ENCODE measurements around the gene MXRA7.
"Not testable (repeated sequence)": the region's sequence is repeated elsewhere in the genome, so short reads cannot be mapped to it uniquely, and the experiment has no call there.

MXRA7 gene

GRCh38 chr17:76715496-76715830, 4.7 kb upstream of the MXRA7 start:
- DNase-seq = no peak

DNA sequence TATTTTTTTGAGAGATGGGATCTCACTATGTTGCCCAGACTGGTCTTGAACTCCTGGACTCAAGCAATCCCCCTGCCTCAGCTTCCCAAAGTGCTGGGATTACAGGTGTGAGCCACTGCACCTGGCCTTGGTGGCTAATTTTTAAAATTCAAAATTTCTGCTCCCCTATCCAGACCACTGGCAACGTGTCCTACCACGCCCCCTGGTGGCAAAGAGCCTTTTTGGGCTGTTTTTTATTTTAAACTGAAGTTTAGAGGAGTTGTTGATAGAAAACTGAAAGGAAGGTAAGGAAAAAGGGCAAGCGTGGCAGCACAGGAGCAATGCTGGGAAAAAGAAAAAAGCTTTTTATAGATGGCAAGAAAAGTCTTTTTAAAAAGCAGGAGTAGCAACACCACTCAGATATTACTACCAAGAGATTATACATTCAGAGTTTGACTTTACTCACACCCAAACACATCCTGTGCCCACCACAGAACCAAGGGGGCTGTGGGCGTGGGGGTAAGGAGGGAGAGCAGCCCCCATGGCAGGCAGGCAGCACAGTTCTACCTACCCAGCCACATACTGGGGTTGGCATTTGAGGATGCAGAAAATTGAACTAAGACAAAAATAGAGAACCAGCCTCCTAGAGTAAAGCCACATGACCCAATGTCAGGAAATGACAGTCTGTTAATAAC, 4.2 kb upstream of the MXRA7 start:
- peak; percentile 57 to 73 for DNase-seq

GRCh38 chr17:76714336-76714735, 3.6 kb upstream of the MXRA7 start:
- no peak for DNase-seq

GRCh38 chr17:76713765-76714164, 3.0 kb upstream of the MXRA7 start:
- no peak for DNase-seq

DNA sequence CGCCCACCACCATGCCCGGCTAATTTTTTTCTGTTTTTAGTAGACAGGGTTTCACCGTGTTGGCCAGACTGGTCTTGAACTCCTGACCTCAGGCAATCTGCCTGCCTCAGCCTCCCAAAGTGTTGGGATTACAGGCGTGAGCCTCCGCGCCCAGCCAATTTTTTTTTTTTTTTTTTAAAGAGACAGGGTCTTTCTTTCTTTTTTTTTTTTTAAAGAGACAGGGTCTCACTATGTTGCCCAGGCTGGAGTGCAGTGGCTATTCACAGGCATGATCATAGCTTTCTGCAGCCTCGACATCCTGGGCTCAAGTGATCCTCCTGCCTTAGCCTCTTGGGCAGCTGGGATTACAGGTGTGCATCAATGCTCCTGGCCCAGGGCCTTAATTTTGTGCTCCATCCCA, 1.6 kb upstream of the MXRA7 start:
- not testable (repeated sequence) for DNase-seq

- DNase-seq = not testable (repeated sequence)
These were observed 558 bp downstream of the MXRA7 start for GRCh38 chr17:76709951-76710862.

DNA sequence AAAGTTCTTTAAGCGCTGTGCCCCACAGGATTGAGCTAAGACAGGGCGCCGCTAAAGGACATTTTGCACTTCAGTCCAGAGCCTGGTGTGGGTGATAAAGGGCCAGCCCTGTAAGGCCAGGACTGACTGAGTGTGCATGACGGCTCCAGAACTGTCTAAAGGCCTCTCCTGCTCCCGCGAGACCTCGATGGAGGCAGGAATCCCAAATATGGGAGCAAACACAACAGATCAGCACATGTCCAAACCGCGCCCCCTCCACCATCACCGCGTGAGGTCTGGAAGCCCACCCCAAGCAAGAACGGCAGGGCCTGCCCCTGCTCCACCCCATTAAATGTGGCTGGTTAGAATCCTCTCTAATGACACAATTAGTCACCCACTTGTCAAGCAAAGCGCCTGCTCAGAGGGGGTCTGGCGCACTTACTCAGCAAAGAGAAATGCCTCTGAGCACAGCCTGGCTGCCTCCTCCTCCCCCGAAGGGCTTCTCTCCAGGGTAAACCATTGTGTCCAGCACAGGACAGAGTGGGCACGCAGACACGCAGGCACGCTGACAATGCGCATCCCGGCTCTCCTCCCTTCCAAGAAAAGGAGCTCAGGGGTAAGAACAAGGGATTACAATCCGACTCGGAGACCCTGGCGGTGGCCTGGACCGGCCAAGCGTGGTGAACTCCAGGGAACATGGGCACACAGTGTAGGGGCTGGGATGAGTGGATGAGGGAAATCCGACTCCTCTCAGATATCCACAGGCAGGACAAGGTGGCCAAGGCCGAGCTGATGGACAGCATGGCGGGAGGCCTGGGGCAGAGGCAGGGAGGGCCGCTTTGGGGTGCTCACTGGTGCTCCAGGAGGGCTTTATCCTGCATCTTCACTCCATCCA, 1.5 kb downstream of the MXRA7 start:
- no peak for DNase-seq

DNA sequence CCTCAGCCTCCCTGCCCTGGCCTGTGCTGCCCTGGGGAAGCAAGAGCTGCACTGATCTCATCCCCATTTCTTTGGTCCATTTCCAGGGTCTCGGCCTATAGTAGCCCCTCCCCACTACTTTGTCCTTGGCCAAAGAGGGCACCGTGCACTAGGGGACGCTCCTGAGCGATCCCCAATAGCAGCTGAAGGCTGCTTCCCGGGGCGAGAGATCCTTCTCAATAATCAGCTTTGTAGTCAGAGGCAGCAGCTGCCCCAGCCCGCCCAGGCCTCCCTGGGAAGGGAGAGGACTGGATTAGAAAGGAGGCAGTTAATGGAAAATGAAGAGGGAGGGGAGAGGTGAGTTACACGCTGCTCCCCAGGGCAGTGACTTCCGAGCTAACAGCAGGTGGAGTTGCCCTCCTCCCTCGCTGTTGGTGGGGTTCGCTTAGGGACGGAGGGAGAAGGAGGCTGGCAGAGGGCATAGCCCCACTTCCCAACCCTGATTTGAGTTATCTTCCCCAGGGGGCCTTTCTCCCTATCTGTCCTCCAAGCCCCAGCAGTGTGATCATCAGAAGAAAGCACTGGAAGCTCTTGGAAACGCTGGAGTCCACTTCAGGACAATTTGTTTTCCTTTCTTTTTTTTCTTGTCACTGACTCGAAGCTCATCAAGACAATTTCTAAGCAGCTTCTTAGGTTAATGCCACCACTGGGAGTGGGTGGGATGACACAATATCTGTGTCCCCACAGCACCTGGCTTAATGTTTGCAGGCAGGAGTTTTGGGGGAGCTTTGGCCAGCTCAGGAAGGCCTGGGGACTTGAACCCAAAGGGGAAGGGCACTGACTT, 2.6 kb downstream of the MXRA7 start:
- DNase-seq = no peak

- DNase-seq = no peak
These were observed 3.9 kb downstream of the MXRA7 start for GRCh38 chr17:76706817-76707216.

DNA sequence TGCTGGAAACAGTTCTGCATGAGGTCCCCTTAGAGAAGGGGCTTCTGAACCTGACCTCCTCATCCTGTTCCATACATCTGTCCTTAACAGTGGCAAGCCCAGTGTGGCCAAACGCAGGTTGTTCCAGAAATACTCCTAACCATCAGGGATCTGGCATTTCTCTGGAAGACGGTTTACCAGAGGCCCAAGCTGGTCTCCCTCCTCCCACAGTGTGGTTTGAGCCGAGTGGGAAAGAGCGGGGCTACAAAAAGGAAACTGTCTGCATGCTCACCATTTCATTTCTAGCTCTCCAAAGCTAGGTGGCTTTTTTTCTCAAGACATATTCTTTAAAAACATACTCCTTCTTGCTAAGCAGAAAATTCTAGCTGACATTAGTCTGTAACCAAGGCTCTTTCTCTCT, 6.0 kb downstream of the MXRA7 start:
- DNase-seq = no peak

- DNase-seq = no peak
These were observed 7.7 kb downstream of the MXRA7 start for GRCh38 chr17:76702941-76703637.

DNA sequence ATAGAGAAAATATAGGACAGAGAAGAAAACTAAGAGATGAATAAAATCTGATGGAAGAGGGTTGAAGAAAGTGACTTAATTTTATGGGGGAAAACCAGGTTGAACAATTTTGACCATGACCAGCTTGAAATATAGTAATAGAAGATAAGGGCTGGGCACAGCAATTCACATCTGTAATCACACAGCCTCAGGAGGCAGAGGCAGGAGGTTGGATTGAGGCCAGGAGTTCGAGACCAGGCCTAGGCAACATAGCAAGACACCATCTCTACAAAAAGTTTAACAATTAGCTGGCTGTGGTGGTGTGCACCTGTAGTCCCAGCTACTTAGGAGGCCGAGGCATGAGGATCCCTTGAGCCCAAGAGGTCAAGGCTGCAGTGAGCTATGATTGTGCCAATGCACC, 8.7 kb downstream of the MXRA7 start:
- DNase-seq = no peak

- no peak for DNase-seq
These were observed 9.2 kb downstream of the MXRA7 start for GRCh38 chr17:76701471-76701967.

GRCh38 chr17:76700617-76701470, 9.9 kb downstream of the MXRA7 start:
- DNase-seq = no peak

DNA sequence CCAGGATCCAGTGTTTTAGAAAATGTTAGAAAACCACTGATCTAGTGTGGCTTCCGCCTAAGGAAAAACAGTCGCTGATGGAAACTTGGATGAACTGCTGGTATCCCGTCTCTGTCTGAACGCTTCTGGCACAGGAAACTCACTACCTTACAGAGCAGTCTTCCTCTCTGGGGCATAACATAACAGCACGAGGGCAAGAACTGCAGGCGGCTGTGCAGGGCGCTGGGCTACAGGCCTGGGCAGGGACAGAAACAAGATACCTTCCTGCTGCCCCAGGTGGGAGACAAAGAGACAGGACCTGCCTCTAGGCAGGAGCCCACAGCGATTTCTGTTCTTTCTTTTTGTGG, 10.5 kb downstream of the MXRA7 start:
- no peak for DNase-seq

GRCh38 chr17:76698466-76698977, 12.2 kb downstream of the MXRA7 start:
- DNase-seq = not testable (repeated sequence)

- no peak for DNase-seq
These were observed 12.9 kb downstream of the MXRA7 start for GRCh38 chr17:76697702-76698465.

DNA sequence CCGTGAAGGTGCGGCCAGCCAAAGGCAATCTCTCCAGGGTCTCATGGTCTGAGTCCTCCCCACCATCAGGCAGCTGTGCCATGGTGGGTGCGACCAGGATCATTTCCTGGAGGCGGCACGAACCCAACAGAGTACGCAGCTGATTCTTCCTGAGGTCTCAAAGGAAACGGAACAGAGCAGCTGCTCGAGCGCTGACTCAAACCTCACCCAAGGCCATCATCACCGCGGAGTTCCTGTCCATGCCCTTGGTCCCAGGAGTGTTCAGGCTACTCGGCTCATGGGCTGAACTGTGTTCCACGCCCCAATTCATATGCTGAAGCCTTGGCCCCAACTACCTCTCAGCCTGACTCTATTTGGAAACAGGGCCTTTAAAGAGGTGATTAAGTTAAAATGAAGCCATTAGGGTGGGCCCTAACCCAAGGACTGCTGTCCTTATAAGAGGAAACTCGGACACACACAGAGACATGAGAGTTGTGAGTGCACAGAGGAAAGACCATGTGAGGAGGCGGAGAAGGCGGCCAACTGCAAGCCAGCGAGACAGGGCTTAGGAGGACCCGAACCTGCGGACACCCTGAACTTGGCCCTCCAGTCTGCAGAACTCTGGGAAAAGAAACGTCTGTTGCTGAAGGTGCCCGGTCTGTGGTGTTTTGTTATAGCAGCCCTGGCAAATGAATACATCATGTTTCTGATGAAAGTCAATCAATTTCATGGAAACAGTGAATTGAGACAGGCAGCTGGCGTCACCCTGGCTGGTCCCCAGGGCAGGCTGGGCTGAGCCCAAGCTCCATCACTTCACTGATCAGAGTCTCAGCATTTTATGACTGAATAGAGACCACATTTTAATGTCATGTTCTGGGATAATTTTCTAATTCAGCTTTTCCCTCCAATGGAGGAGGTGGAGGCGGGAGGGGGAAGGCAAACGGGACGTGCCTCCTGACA, 13.7 kb downstream of the MXRA7 start:
- DNase-seq = no peak
